ENCODE measurements around the gene DOC2B. TPM values are rescaled to one million over a fixed set of nuclear protein-coding genes. Genes with fewer than 3 reads are reported as not detected.
"Not testable (repeated sequence)": the region's sequence is repeated elsewhere in the genome, so short reads cannot be mapped to it uniquely, and the experiment has no call there.

Gene DOC2B
- total and polyA plus RNA-seq, 2 of the 8 experiments (the other 6 are each of a cell fraction or from before 2014, with no cell fraction given): 1.3 to 3.3 TPM

DNA sequence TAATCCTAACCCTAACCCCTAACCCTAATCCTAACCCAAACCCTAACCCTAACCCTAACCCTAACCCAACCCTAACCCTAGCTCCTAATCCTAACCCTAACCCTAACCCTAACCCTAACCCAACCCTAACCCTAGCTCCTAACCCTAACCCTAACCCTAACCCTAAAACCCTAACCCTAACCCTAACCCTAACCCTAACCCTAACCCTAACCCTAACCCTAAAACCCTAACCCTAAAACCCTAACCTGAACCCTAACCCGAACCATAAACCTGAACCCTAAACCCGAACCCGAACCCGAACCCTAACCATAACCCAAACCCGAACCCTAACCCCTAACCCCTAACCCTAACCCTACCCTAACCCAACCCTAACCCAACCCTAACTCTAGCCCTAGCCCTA, 68.3 kb downstream of the DOC2B start:
- H3K36me3 ChIP-seq (ENCODE audit: control insufficient read depth in 2 of 4, insufficient read depth in 4 of 4, low read length in 3 of 4); H3K4ac ChIP-seq (replicated peaks; ENCODE audit: insufficient read length, low read depth, low read length); H4K91ac ChIP-seq (replicated peaks; ENCODE audit: insufficient read length, low read length); H2BK120ac ChIP-seq (replicated peaks; ENCODE audit: low read depth, low read length); H3K27ac ChIP-seq (ENCODE audit: low read depth, low read length); H2BK12ac ChIP-seq (ENCODE audit: low read depth, low read length); H3K9ac ChIP-seq (replicated peaks in 1 of 4; ENCODE audit: extremely low read depth in 1 of 4, low read depth in 3 of 4, low read length in 3 of 4); H4K20me1 ChIP-seq (replicated peaks in 1 of 2; ENCODE audit: control insufficient read depth in 1 of 2, insufficient read depth in 2 of 2, low read length in 2 of 2); CTCF ChIA-PET (ENCODE audit: partially characterized antibody); H3K56ac ChIP-seq (replicated peaks; ENCODE audit: insufficient read length, low read depth, low read length); H3K23me2 ChIP-seq (ENCODE audit: low read depth, low read length); H2AK5ac ChIP-seq (ENCODE audit: low read depth, low read length); H2BK15ac ChIP-seq (ENCODE audit: low read length); FAIRE-seq; H3K23ac ChIP-seq (ENCODE audit: insufficient read length); H3K14ac ChIP-seq (ENCODE audit: insufficient read length); H3K79me1 ChIP-seq (ENCODE audit: low read depth, low read length); POLR2A ChIA-PET (ENCODE audit: partially characterized antibody); H2BK5ac ChIP-seq (ENCODE audit: low read depth, low read length); H3K4me1 ChIP-seq (replicated peaks in 1 of 4; ENCODE audit: control insufficient read depth in 3 of 4, insufficient read depth in 4 of 4, low read length in 3 of 4); H3K18ac ChIP-seq (ENCODE audit: extremely low read depth, low read length); H3K4me3 ChIP-seq (ENCODE audit: extremely low read depth in 1 of 4, insufficient read depth in 2 of 4, low read depth in 3 of 4, low read length in 4 of 4); H4K8ac ChIP-seq (ENCODE audit: extremely low read depth, insufficient read depth, low read length); DNase-seq (ENCODE audit: low read depth in 1 of 2, low spot score in 2 of 2); H3K27me3 ChIP-seq (replicated peaks in 1 of 4; ENCODE audit: control insufficient read depth in 3 of 4, extremely low read depth in 1 of 4, insufficient read depth in 3 of 4, low read length in 3 of 4); H4K5ac ChIP-seq (ENCODE audit: insufficient read length, low read depth, low read length); H2AFZ ChIP-seq (ENCODE audit: low read length); H2BK20ac ChIP-seq (ENCODE audit: low read length); H3K4me2 ChIP-seq (ENCODE audit: insufficient read depth in 1 of 2, low read depth in 2 of 2, low read length in 2 of 2); H3K79me2 ChIP-seq (ENCODE audit: control insufficient read depth in 1 of 2, insufficient read depth in 2 of 2, low read length in 2 of 2); H3K9me3 ChIP-seq (ENCODE audit: insufficient read depth in 2 of 2, low read depth in 1 of 2, low read length in 1 of 2): not testable (repeated sequence)
- WGBS, 2 experiments (ENCODE audit: extremely low coverage in 1 of 2, insufficient coverage in 1 of 2, insufficient read length in 1 of 2, insufficient replicate concordance in 2 of 2, low coverage in 1 of 2, low lambda C conversion rate in 2 of 2, missing lambda C conversion rate in 1 of 2): no CpG with 5 or more reads among the region's 5 CpGs

Other genes with a start within 250 kb of the DOC2B start
- not detected in 2 replicates for gene SCGB1C2, start 44.1 kb downstream of the DOC2B start, total RNA-seq (2021; fragmentation: NEBNext Ultra II Directional; extraction: Animal tissue kit (Norgen Biotek cat#: 25700))
- gene SCGB1C2, start 44.1 kb downstream of the DOC2B start, polyA plus RNA-seq (2011; rRNA removed): not detected in 2 replicates
- 5.6 and 6.1 TPM in 2 replicates for gene RPH3AL, start 171.2 kb upstream of the DOC2B start, total RNA-seq (2021; fragmentation: NEBNext Ultra II Directional; extraction: Animal tissue kit (Norgen Biotek cat#: 25700))
- gene RPH3AL, start 171.2 kb upstream of the DOC2B start, polyA plus RNA-seq (2011; rRNA removed): 5.8 and 10.7 TPM in 2 replicates

Data from H1 (cell line).